Measurements from ENCODE around the gene LRRC28.

GRCh38 chr15:99335508-99335907 lies 84.2 kb downstream of the LRRC28 start:
- TF ChIP-seq, protein P1, sequence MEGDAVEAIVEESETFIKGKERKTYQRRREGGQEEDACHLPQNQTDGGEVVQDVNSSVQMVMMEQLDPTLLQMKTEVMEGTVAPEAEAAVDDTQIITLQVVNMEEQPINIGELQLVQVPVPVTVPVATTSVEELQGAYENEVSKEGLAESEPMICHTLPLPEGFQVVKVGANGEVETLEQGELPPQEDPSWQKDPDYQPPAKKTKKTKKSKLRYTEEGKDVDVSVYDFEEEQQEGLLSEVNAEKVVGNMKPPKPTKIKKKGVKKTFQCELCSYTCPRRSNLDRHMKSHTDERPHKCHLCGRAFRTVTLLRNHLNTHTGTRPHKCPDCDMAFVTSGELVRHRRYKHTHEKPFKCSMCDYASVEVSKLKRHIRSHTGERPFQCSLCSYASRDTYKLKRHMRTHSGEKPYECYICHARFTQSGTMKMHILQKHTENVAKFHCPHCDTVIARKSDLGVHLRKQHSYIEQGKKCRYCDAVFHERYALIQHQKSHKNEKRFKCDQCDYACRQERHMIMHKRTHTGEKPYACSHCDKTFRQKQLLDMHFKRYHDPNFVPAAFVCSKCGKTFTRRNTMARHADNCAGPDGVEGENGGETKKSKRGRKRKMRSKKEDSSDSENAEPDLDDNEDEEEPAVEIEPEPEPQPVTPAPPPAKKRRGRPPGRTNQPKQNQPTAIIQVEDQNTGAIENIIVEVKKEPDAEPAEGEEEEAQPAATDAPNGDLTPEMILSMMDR (IDR thresholded peaks at IDR 0.05 in 2 of 3, conservative IDR thresholded peaks at IDR 0.05 in 1 of 3; ENCODE audit: borderline replicate concordance in 1 of 3, insufficient read depth in 1 of 3, low read depth in 2 of 3, low read length in 2 of 3), result no peak
- no peak for TF ChIP-seq JUND (IDR thresholded peaks at IDR 0.05)

All from HCT116 (cell line).